GM12891 (cell line): Measurements from ENCODE around the gene COL7A1.

ENCODE experiments used
- PAX5 ChIP-seq: IDR thresholded peaks from 2 replicates; pipeline ENCODE4 v1.6.1; 2011; ENCODE audit warnings: low read length, moderate library complexity, mild to moderate bottlenecking; ENCODE audit not compliant: insufficient read depth, severe bottlenecking
- POLR2A ChIP-seq: IDR thresholded peaks from 2 replicates; pipeline ENCODE4 v1.6.1; 2011; ENCODE audit warnings: low read depth, low read length, control low read depth
- POLR2AphosphoS5 ChIP-seq: IDR thresholded peaks from 2 replicates; pipeline ENCODE4 v1.6.1; 2011; ENCODE audit warnings: low read depth, low read length, control low read depth
- SPI1 ChIP-seq: IDR thresholded peaks from 2 replicates; pipeline ENCODE4 v1.6.1; 2011; ENCODE audit warnings: low read depth, low read length, control low read depth
- TAF1 ChIP-seq: IDR thresholded peaks from 2 replicates; pipeline ENCODE4 v1.6.1; 2011; ENCODE audit warnings: low read depth, low read length, control low read depth

- TF ChIP-seq POLR2A = no peak
- no peak for TF ChIP-seq TAF1
- TF ChIP-seq PAX5 = no peak
- no peak for TF ChIP-seq POLR2AphosphoS5
- TF ChIP-seq SPI1 = no peak
Measured at GRCh38 chr3:48564667-48565066, 30.5 kb downstream of the COL7A1 start.
